B cell (primary cell): ENCODE data around the gene TFE3. TPM values are rescaled to one million over a fixed set of nuclear protein-coding genes. Genes with fewer than 3 reads are reported as not detected.

ENCODE experiments used
- ATAC-seq: fragments of 200-7000 bp; cut with Tn5 transposase; one replicate; pipeline ENCODE4 v1.10.0; 2021; ENCODE audit warnings: low read depth, mild to moderate bottlenecking, moderate number of reproducible peaks, moderate library complexity
- CTCF ChIA-PET: fragments of 350-600 bp; sonication (Branson Sonifier 250); formaldehyde crosslinking; loops from one replicate; lab custom pipeline; 2021; ENCODE audit warnings: antibody characterized with exemption, inconsistent platforms; lab: Charles Lee
- POLR2A ChIA-PET: fragments of 350-600 bp; sonication (Branson Sonifier 250); formaldehyde crosslinking; loops from one replicate; lab custom pipeline; 2021; ENCODE audit warnings: antibody characterized with exemption; lab: Charles Lee
- DNase-seq: peaks from one replicate; pipeline ENCODE4 v3.0.0; 2013
- H2AFZ ChIP-seq: 2 replicates; pipeline ENCODE4 v1.6.1; 2012; ENCODE audit warnings: mild to moderate bottlenecking, low read depth, low read length; ENCODE audit not compliant: insufficient read depth, poor library complexity, severe bottlenecking
- H3K27ac ChIP-seq, 2 donors: 1 replicate in 1 of 2; 2 replicates in 1 of 2; pipeline ENCODE4 v1.5.1; 2012 to 2013; ENCODE audit warnings: low read length in 2 of 2, mild to moderate bottlenecking in 2 of 2, moderate library complexity in 1 of 2
- H3K27me3 ChIP-seq, 4 experiments: fragments of 200-600 bp in 1 of 4; sonication (generic) in 1 of 4; replicated peaks in 1 of 4; 1 replicate in 2 of 4; 2 replicates in 2 of 4; pipeline versions ENCODE4 v1.6.1 to v1.7.0; 2013 to 2016; ENCODE audit warnings: low read length in 3 of 4, mild to moderate bottlenecking in 2 of 4, mixed read lengths in 1 of 4, moderate library complexity in 1 of 4; ENCODE audit not compliant: insufficient read depth in 4 of 4, control insufficient read depth in 3 of 4; ENCODE audit errors: control extremely low read depth in 1 of 4
- H3K36me3 ChIP-seq, 2 experiments: replicated peaks in 1 of 2; 1 replicate in 1 of 2; 2 replicates in 1 of 2; pipeline versions ENCODE4 v1.6.1 to v1.7.1; 2013; ENCODE audit warnings: low read length in 1 of 2; ENCODE audit not compliant: insufficient read depth in 2 of 2, control insufficient read depth in 1 of 2; ENCODE audit errors: control extremely low read depth in 1 of 2, extremely low read depth in 1 of 2
- H3K4me1 ChIP-seq, 2 donors: fragments of 200-600 bp in 1 of 2; sonication (generic) in 1 of 2; 1 replicate in 1 of 2; 2 replicates in 1 of 2; pipeline versions ENCODE4 v1.5.1 to v1.6.1; 2013 to 2017; ENCODE audit warnings: low read length in 2 of 2; ENCODE audit not compliant: control insufficient read depth in 2 of 2, insufficient read depth in 2 of 2
- H3K4me2 ChIP-seq: replicated peaks from 2 replicates; pipeline ENCODE3; 2012; ENCODE audit warnings: mild to moderate bottlenecking, low read depth, low read length; ENCODE audit not compliant: poor library complexity, severe bottlenecking
- H3K4me3 ChIP-seq, 5 experiments: fragments of 200-600 bp in 1 of 5; sonication (generic) in 1 of 5; 1 replicate in 3 of 5; 2 replicates in 2 of 5; pipeline versions ENCODE4 v1.5.1 to v1.7.0; 2011 to 2016; ENCODE audit warnings: low read length in 4 of 5, mild to moderate bottlenecking in 4 of 5, low read depth in 2 of 5, control low read depth in 1 of 5, moderate library complexity in 1 of 5; ENCODE audit not compliant: insufficient read depth in 1 of 5; ENCODE audit errors: control extremely low read depth in 1 of 5, extremely low read depth in 1 of 5
- H3K79me2 ChIP-seq: fragments of 200-600 bp; sonication (generic); one replicate; pipeline ENCODE4 v1.6.0; 2016; ENCODE audit warnings: low read length; ENCODE audit not compliant: control insufficient read depth, insufficient read depth
- H3K9ac ChIP-seq: fragments of 200-600 bp; sonication (generic); 2 replicates; pipeline ENCODE4 v1.6.1; 2017; ENCODE audit warnings: mild to moderate bottlenecking, low read length, moderate library complexity
- H3K9me3 ChIP-seq, 3 donors: one replicate each; pipeline versions ENCODE4 v1.6.1 to v1.7.1; 2013; ENCODE audit warnings: low read length in 2 of 3; ENCODE audit not compliant: control insufficient read depth in 2 of 3, insufficient read depth in 1 of 3; ENCODE audit errors: control extremely low read depth in 1 of 3
- H4K20me1 ChIP-seq: 2 replicates; pipeline ENCODE4 v1.6.0; 2012; ENCODE audit warnings: mild to moderate bottlenecking, low read length; ENCODE audit not compliant: insufficient read depth, control insufficient read depth, poor library complexity, severe bottlenecking
- H3K27ac Mint-ChIP-seq: one replicate; pipeline ENCODE4 v1.8.0; 2021; ENCODE audit warnings: mixed read lengths
- H3K27me3 Mint-ChIP-seq: one replicate; pipeline ENCODE4 v1.8.0; 2021; ENCODE audit warnings: mixed read lengths
- H3K4me1 Mint-ChIP-seq: one replicate; pipeline ENCODE4 v1.8.0; 2021; ENCODE audit warnings: mixed read lengths
- H3K4me3 Mint-ChIP-seq: one replicate; pipeline ENCODE4 v1.8.0; 2021; ENCODE audit warnings: mixed read lengths
- H3K9me3 Mint-ChIP-seq: one replicate; pipeline ENCODE4 v1.8.0; 2022; ENCODE audit warnings: mixed read lengths; ENCODE audit not compliant: insufficient read depth
- EZH2 ChIP-seq: IDR thresholded peaks from 2 replicates; pipeline ENCODE4 v1.6.1; 2012; ENCODE audit warnings: borderline replicate concordance, low read depth, mild to moderate bottlenecking, moderate library complexity, low read length; ENCODE audit not compliant: insufficient read depth, poor library complexity, severe bottlenecking
- WGBS: methylation state at CpG from one replicate; pipeline ENCODE4 v1.1.5; 2013; ENCODE audit warnings: missing lambda C conversion rate; ENCODE audit not compliant: insufficient coverage; 5-methylcytosine and 5-hydroxymethylcytosine counted together
- intact Hi-C: fragments of 100-400 bp; cut with micrococcal nuclease; formaldehyde crosslinking; loops from one replicate; pipeline ENCODE4 v1.10.0; 2022
- polyA plus RNA-seq: library from polyadenylated mRNA; depleted of rRNA; stranded (reverse); fragments of >200 nt; gene quantifications from 2 replicates; pipeline ENCODE4 v1.2.3, GENCODE V29; 2012
- total RNA-seq, 2 donors: library from RNA; stranded (reverse); fragments of 120-200 nt in 1 of 2; gene quantifications; 1 replicate in 1 of 2; 2 replicates in 1 of 2; pipeline versions ENCODE4 v1.2.3 to v1.2.4, GENCODE V29; 2013 to 2022
- TF ChIP-seq, protein P1 (sequence below): fragments of 200-600 bp; IDR thresholded peaks from one replicate; pipeline ENCODE4 v1.8.0; 2022; ENCODE audit warnings: antibody characterized with exemption, mild to moderate bottlenecking

The TFE3 gene
- total and polyA plus RNA-seq, 2 donors (not counting 1 experiment from before 2014, with no cell fraction given) = 21.0 to 38.9 TPM

DNA sequence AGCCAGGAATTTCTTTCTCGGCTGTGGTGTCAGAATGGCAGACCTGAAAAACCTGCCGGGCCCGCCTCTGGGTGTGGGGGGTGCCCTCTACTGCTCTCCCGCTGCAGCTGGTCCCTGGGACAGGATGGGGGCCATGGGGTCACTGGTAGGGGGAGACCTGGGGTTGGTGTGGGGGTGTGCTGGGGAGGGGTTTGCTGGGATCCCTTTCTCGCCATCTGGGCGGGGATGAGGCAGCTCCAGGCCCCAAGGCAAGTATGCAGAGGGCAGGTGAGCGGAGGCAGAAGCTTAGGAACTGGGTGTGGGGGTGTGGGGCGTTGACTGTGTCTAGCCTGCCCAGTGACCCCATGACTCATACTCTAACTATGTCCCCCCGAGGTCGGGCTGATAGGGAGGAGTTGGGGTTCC, 16.5 kb upstream of the TFE3 start:
- ChIA-PET CTCF (no interaction called here), POLR2A (no interaction called here)
- Histone ChIP-seq H3K9ac (no peak overlapping the region), H3K4me1 (peaks cover 0 to 2% of the 10 kb centered on the region in 2 donors), H3K79me2 (no peaks in the 10 kb centered on the region), H3K4me3 (no peak overlapping the region), H3K9me3 (no peaks in the 10 kb centered on the region), H3K4me2 (no peak overlapping the region), H3K27ac (no peak overlapping the region), H2AFZ (no peak overlapping the region), H3K27me3 (no peaks in the 10 kb centered on the region), H4K20me1 (no peaks in the 10 kb centered on the region), H3K36me3 (peaks cover 0 to 2% of the 10 kb centered on the region in 2 experiments)
- no peak overlapping the region for H3K27ac Mint-ChIP-seq
- no peak for TF ChIP-seq EZH2
- no peak for DNase-seq
- H3K4me3 Mint-ChIP-seq = no peak overlapping the region
- no peaks in the 10 kb centered on the region for H3K9me3 Mint-ChIP-seq
- intact Hi-C loops = no loop called here
- no peak for ATAC-seq
- no peaks in the 10 kb centered on the region for H3K27me3 Mint-ChIP-seq
- WGBS = no CpG with 5 or more reads among the region's 10 CpGs
- peaks cover 8% of the 10 kb centered on the region for H3K4me1 Mint-ChIP-seq

DNA sequence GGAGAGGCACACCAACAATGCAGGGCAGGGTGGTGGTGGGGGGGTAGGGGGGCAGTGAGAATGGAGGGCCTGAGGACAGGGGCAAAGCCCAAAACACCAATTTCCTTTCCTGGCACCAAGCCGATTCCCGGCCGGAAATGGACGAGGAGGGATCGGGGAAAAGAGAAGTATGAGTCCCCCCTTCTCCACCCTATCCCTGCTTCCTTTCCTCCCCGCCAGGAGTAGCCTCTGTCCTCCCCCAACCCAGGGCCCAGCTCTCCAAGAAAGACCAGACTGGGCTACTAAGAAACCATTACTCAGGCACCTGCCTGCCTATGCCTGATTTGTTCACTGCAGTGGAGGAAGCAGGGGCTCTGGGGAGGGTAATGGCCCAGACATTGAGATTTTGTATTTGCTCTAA, 16.0 kb upstream of the TFE3 start:
- no peak for DNase-seq
- Mint-ChIP-seq H3K27me3 (no peaks in the 10 kb centered on the region), H3K9me3 (no peaks in the 10 kb centered on the region), H3K27ac (no peak overlapping the region), H3K4me3 (no peak overlapping the region), H3K4me1 (peaks cover 13% of the 10 kb centered on the region)
- WGBS = no CpG with 5 or more reads among the region's 6 CpGs
- Histone ChIP-seq H3K27ac (no peak overlapping the region), H3K4me3 (no peak overlapping the region), H3K4me2 (no peak overlapping the region), H3K36me3 (no peaks in the 10 kb centered on the region), H3K4me1 (peaks cover 4 to 6% of the 10 kb centered on the region in 2 donors), H4K20me1 (no peaks in the 10 kb centered on the region), H2AFZ (no peak overlapping the region), H3K27me3 (no peaks in the 10 kb centered on the region), H3K79me2 (peaks cover under 1% of the 10 kb centered on the region), H3K9ac (no peak overlapping the region), H3K9me3 (no peaks in the 10 kb centered on the region)
- ChIA-PET POLR2A (no interaction called here), CTCF (no interaction called here)
- ATAC-seq = no peak
- intact Hi-C loops = no loop called here
- TF ChIP-seq, protein P1, sequence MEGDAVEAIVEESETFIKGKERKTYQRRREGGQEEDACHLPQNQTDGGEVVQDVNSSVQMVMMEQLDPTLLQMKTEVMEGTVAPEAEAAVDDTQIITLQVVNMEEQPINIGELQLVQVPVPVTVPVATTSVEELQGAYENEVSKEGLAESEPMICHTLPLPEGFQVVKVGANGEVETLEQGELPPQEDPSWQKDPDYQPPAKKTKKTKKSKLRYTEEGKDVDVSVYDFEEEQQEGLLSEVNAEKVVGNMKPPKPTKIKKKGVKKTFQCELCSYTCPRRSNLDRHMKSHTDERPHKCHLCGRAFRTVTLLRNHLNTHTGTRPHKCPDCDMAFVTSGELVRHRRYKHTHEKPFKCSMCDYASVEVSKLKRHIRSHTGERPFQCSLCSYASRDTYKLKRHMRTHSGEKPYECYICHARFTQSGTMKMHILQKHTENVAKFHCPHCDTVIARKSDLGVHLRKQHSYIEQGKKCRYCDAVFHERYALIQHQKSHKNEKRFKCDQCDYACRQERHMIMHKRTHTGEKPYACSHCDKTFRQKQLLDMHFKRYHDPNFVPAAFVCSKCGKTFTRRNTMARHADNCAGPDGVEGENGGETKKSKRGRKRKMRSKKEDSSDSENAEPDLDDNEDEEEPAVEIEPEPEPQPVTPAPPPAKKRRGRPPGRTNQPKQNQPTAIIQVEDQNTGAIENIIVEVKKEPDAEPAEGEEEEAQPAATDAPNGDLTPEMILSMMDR = no peak
- TF ChIP-seq EZH2 = no peak
